Suprapubic skin (tissue), 4 donors: ENCODE measurements around the gene SLC41A2. TPM values are rescaled to one million over a fixed set of nuclear protein-coding genes. Genes with fewer than 3 reads are reported as not detected.
A peak's percentile ranks its signal among the peaks of the same experiment; 100 is the strongest.

Experiments
- DNase-seq, 2 donors: peaks; one replicate each; pipeline ENCODE4 v3.0.0-alpha.2; 2019; ENCODE audit warnings: low spot score in 2 of 2
- H3K27ac ChIP-seq: fragments of 200-600 bp; sonication (generic); one replicate; pipeline ENCODE4 v1.5.1; 2019
- H3K27me3 ChIP-seq: fragments of 200-600 bp; sonication (generic); one replicate; pipeline ENCODE4 v1.5.1; 2019
- H3K36me3 ChIP-seq: fragments of 200-600 bp; sonication (generic); one replicate; pipeline ENCODE4 v1.5.1; 2019
- H3K4me1 ChIP-seq: fragments of 200-600 bp; sonication (generic); one replicate; pipeline ENCODE4 v1.5.1; 2019
- H3K4me3 ChIP-seq: fragments of 200-600 bp; sonication (generic); one replicate; pipeline ENCODE4 v1.5.1; 2019; ENCODE audit warnings: mild to moderate bottlenecking
- H3K9me3 ChIP-seq: fragments of 200-600 bp; sonication (generic); one replicate; pipeline ENCODE4 v1.5.1; 2019
- EP300 ChIP-seq: sonication (generic); formaldehyde crosslinking; IDR thresholded peaks from one replicate; pipeline ENCODE4 v1.6.1; 2017; ENCODE audit warnings: antibody characterized with exemption
- POLR2A ChIP-seq, 2 donors: fragments of 450-650 bp; IDR thresholded peaks; one replicate each; pipeline ENCODE4 v1.6.1; 2017; ENCODE audit warnings: antibody characterized with exemption in 2 of 2, mild to moderate bottlenecking in 2 of 2, moderate library complexity in 2 of 2
- POLR2AphosphoS5 ChIP-seq, 3 donors: sonication (generic); formaldehyde crosslinking; IDR thresholded peaks; one replicate each; pipeline ENCODE4 v1.6.1; 2017; ENCODE audit warnings: antibody characterized with exemption in 3 of 3
- WGBS: methylation state at CpG from one replicate; pipeline ENCODE4 v1.1.5; 2018; 5-methylcytosine and 5-hydroxymethylcytosine counted together
- total RNA-seq, 4 donors: library from RNA; depleted of rRNA; stranded (reverse); fragments of >200 nt; gene quantifications; one replicate each; pipeline ENCODE4 v1.1.0, GENCODE V29; 2016
- TF ChIP-seq, protein P1 (sequence below), 2 donors: fragments of 200-600 bp in 1 of 2; fragments of 450-650 bp in 1 of 2; sonication (generic) in 1 of 2; IDR thresholded peaks; one replicate each; pipeline ENCODE4 v1.5.1; 2016 to 2019; ENCODE audit warnings: antibody characterized with exemption in 2 of 2, mild to moderate bottlenecking in 1 of 2, moderate library complexity in 1 of 2

Gene SLC41A2
- total RNA-seq, 4 donors from 2014 or later: 1.8 to 14.6 (median 6.6) TPM

DNA sequence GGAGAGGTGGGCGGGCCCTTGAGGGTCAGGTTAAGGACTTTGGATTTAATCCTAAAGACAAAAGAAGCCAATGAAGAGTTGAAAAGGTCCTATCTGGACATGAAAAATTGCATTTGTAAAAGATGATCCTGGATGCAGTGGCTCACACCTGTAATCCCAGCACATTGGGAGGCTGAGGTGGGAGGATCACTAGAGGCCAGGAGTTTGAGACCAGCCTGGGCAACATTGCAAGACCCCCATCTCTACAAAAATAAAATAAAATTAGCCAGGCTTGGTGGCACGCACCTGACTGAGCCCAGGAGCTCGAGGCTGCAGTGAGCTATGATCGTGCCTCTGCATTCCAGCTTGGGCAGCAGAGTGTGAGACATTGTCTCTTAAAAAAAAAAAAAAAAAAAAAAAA lies 2.4 kb upstream of the SLC41A2 start:
- Histone ChIP-seq H3K9me3 (no peaks in the 10 kb centered on the region), H3K27ac (no peak overlapping the region), H3K27me3 (no peaks in the 10 kb centered on the region), H3K4me3 (no peak overlapping the region), H3K4me1 (peaks cover 22% of the 10 kb centered on the region), H3K36me3 (no peaks in the 10 kb centered on the region)
- TF ChIP-seq EP300: no peak
- no peak for DNase-seq
- 94% methylated on average over 4 of the region's 4 CpGs for WGBS

- TF ChIP-seq POLR2A (IDR thresholded peaks at IDR 0.05) (no peak), EP300 (no peak), POLR2AphosphoS5 (IDR thresholded peaks at IDR 0.05) (no peak)
- TF ChIP-seq, protein P1, sequence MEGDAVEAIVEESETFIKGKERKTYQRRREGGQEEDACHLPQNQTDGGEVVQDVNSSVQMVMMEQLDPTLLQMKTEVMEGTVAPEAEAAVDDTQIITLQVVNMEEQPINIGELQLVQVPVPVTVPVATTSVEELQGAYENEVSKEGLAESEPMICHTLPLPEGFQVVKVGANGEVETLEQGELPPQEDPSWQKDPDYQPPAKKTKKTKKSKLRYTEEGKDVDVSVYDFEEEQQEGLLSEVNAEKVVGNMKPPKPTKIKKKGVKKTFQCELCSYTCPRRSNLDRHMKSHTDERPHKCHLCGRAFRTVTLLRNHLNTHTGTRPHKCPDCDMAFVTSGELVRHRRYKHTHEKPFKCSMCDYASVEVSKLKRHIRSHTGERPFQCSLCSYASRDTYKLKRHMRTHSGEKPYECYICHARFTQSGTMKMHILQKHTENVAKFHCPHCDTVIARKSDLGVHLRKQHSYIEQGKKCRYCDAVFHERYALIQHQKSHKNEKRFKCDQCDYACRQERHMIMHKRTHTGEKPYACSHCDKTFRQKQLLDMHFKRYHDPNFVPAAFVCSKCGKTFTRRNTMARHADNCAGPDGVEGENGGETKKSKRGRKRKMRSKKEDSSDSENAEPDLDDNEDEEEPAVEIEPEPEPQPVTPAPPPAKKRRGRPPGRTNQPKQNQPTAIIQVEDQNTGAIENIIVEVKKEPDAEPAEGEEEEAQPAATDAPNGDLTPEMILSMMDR (IDR thresholded peaks at IDR 0.05): no peak
- H3K4me1 ChIP-seq: peaks cover 22% of the 10 kb centered on the region
- H3K27ac ChIP-seq: no peak overlapping the region
- WGBS: 30% methylated on average over 2 of the region's 2 CpGs
- no peaks in the 10 kb centered on the region for H3K9me3 ChIP-seq
- H3K27me3 ChIP-seq: no peaks in the 10 kb centered on the region
- peak overlapping the region; percentile 82 for H3K4me3 ChIP-seq
- DNase-seq: no peak
- no peaks in the 10 kb centered on the region for H3K36me3 ChIP-seq
Measured at GRCh38 chr12:104959335-104959841, 1.3 kb upstream of the SLC41A2 start.

DNA sequence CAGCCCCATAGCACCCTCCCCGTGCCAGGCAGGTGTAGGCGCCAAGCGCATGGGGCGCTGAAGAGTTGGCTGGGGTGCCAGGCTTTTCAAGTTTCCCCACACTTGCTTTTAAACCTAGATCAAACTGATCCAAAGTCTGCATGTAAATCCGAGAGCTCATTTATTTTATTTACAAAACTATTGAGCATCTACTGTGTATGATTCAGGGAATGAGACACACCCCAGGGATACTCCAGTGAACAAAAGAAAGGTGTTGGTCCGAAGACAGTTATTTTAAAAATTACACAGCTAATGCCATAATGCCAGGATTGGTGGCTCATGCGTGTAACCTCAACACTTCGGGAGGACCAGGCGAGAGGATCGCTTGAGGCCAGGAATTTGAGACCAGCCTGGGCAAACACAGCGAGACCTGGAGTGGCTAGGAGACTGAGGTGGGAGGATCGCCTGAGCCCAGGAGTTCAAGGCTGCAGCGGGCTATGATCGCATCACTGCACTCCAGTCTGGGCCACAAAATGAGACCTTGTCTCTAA lies 780 bp upstream of the SLC41A2 start:
- no peak for TF ChIP-seq POLR2A (IDR thresholded peaks at IDR 0.05)
- H3K36me3 ChIP-seq: no peaks in the 10 kb centered on the region
- peak overlapping the region; percentile 82 for H3K4me3 ChIP-seq
- peak overlapping the region; percentile 61 for H3K27ac ChIP-seq
- peaks cover 22% of the 10 kb centered on the region for H3K4me1 ChIP-seq
- WGBS: 42% methylated on average over 11 of the region's 14 CpGs
- no peak for DNase-seq
- H3K9me3 ChIP-seq: no peaks in the 10 kb centered on the region
- no peaks in the 10 kb centered on the region for H3K27me3 ChIP-seq

- peaks cover 22% of the 10 kb centered on the region for H3K4me1 ChIP-seq
Measured at GRCh38 chr12:104957719-104958000, 430 bp downstream of the SLC41A2 start.

DNA sequence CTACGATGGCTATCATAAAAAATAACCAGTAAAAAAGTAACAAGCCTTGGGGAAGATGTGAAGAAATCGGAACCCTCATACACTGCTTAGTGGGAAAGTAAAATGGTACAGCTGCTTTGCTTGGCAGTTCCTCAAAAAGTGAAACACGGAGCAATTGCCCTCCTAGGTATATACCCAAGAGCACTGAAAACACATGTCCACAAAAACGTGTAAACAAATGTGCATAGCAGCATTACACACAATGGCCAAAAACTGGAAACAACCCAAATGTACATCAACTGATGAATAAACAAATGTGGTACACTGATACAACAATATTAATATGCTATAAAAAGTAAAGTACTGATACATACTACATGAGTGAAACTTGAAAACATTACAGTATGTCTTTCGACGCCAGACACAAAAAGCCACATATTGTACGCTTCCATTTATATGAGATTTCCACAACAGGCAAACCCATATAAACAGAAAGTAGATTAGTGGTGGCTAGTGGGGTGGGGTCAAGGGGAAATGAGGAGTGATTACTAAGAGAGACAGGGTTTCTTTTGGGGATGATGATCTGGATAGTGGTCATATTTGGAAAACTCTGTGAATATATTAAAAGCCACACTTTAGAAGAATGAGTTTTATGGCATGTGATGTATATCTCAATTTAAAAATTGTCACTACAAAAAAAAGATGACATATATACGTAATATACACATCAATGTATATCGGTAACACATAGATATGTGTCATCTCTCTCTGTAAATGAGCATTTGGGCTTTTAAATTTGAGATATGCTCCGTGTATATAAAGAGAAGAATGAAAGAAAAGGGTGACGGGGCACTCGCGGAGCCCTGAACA lies 996 bp downstream of the SLC41A2 start:
- H3K36me3 ChIP-seq: no peaks in the 10 kb centered on the region
- no peaks in the 10 kb centered on the region for H3K27me3 ChIP-seq
- no peaks in the 10 kb centered on the region for H3K9me3 ChIP-seq
- no peak for DNase-seq
- H3K27ac ChIP-seq: no peak overlapping the region
- H3K4me1 ChIP-seq: peaks cover 22% of the 10 kb centered on the region
- H3K4me3 ChIP-seq: peak overlapping the region; percentile 82
- TF ChIP-seq POLR2AphosphoS5 (IDR thresholded peaks at IDR 0.05) (no peak), EP300 (no peak), POLR2A (IDR thresholded peaks at IDR 0.05) (no peak)
- TF ChIP-seq, protein P1 (IDR thresholded peaks at IDR 0.05): no peak
- WGBS: 32% methylated on average over 13 of the region's 13 CpGs

More at GRCh38 chr12:104957719-104958000, 430 bp downstream of the SLC41A2 start:
- peak overlapping the region; percentile 61 for H3K27ac ChIP-seq
- peak overlapping the region; percentile 82 for H3K4me3 ChIP-seq
- 7% methylated on average over 4 of the region's 31 CpGs for WGBS
- DNase-seq: peak in 1 of 2 donors; percentile 65
- no peak for TF ChIP-seq EP300
- H3K36me3 ChIP-seq: no peaks in the 10 kb centered on the region
- no peaks in the 10 kb centered on the region for H3K27me3 ChIP-seq
- no peaks in the 10 kb centered on the region for H3K9me3 ChIP-seq

- 78% methylated on average over 2 of the region's 2 CpGs for WGBS
- DNase-seq: no peak
- TF ChIP-seq POLR2AphosphoS5 (IDR thresholded peaks at IDR 0.05): no peak
- no peak for TF ChIP-seq EP300
- no peak for TF ChIP-seq POLR2A (IDR thresholded peaks at IDR 0.05)
- TF ChIP-seq, protein P1 (IDR thresholded peaks at IDR 0.05): no peak
- no peak overlapping the region for H3K27ac ChIP-seq
- H3K4me1 ChIP-seq: peaks cover 22% of the 10 kb centered on the region
- H3K4me3 ChIP-seq: no peak overlapping the region
- no peaks in the 10 kb centered on the region for H3K27me3 ChIP-seq
- no peaks in the 10 kb centered on the region for H3K9me3 ChIP-seq
- H3K36me3 ChIP-seq: no peaks in the 10 kb centered on the region
Measured at GRCh38 chr12:104955703-104956102, 2.4 kb downstream of the SLC41A2 start.
